Liver (tissue), 3 donors: Measurements from ENCODE around the gene AGMAT.

Experiments used
- ATF3 ChIP-seq: IDR thresholded peaks from 2 replicates; pipeline ENCODE4 v1.6.1; 2016; ENCODE audit warnings: antibody characterized with exemption
- CTCF ChIP-seq: fragments of 150-350 bp; IDR thresholded peaks from 2 replicates; pipeline ENCODE4 v1.5.1; 2017; ENCODE audit warnings: improper control_type of control experiment, low read depth, low read length; ENCODE audit not compliant: missing input control
- EGR1 ChIP-seq, 2 donors: IDR thresholded peaks; 2 replicates each; pipeline ENCODE4 v1.6.1; 2016 to 2018; ENCODE audit warnings: antibody characterized with exemption in 2 of 2, low read depth in 2 of 2
- FOXA1 ChIP-seq: IDR thresholded peaks from 2 replicates; pipeline ENCODE4 v1.6.1; 2016; ENCODE audit warnings: antibody characterized with exemption
- GABPA ChIP-seq, 2 donors: IDR thresholded peaks in 1 of 2; conservative IDR thresholded peaks in 1 of 2; 2 replicates each; pipeline ENCODE4 v1.6.1; 2016; ENCODE audit warnings: antibody characterized with exemption in 2 of 2, mild to moderate bottlenecking in 1 of 2, moderate library complexity in 1 of 2
- HNF4A ChIP-seq, 2 donors: conservative IDR thresholded peaks; 2 replicates each; pipeline ENCODE4 v1.6.1; 2016; ENCODE audit warnings: antibody characterized with exemption in 2 of 2, mild to moderate bottlenecking in 2 of 2
- HNF4G ChIP-seq: IDR thresholded peaks from 2 replicates; pipeline ENCODE4 v1.6.1; 2016; ENCODE audit warnings: antibody characterized with exemption
- JUND ChIP-seq, 2 donors: IDR thresholded peaks; 2 replicates each; pipeline ENCODE4 v1.6.1; 2016; ENCODE audit warnings: antibody characterized with exemption in 2 of 2
- RAD21 ChIP-seq, 2 donors: IDR thresholded peaks; 2 replicates each; pipeline ENCODE4 v1.6.1; 2016; ENCODE audit warnings: antibody characterized with exemption in 2 of 2, mild to moderate bottlenecking in 2 of 2
- REST ChIP-seq: IDR thresholded peaks from 2 replicates; pipeline ENCODE4 v1.6.1; 2016; ENCODE audit warnings: antibody characterized with exemption, mild to moderate bottlenecking
- SP1 ChIP-seq: IDR thresholded peaks from 2 replicates; pipeline ENCODE4 v1.6.1; 2018; ENCODE audit warnings: antibody characterized with exemption, mild to moderate bottlenecking
- TAF1 ChIP-seq: conservative IDR thresholded peaks from 2 replicates; pipeline ENCODE4 v1.6.1; 2016; ENCODE audit warnings: antibody characterized with exemption, mild to moderate bottlenecking
- YY1 ChIP-seq: IDR thresholded peaks from 2 replicates; pipeline ENCODE4 v1.6.1; 2016; ENCODE audit warnings: antibody characterized with exemption, mild to moderate bottlenecking
- TF ChIP-seq, protein P1 (sequence below): IDR thresholded peaks from 2 replicates; pipeline ENCODE4 v1.6.1; 2016; ENCODE audit warnings: antibody characterized with exemption
- donor health status: healthy.
- donor health status: healthy.

- TF ChIP-seq CTCF (no peak), GABPA (IDR thresholded peaks at IDR 0.05 in 1 of 2, conservative IDR thresholded peaks at IDR 0.05 in 1 of 2) (no peak), HNF4A (conservative IDR thresholded peaks at IDR 0.05) (no peak), TAF1 (no peak), SP1 (no peak), ATF3 (no peak), YY1 (no peak), RAD21 (IDR thresholded peaks at IDR 0.05) (no peak), REST (no peak), EGR1 (IDR thresholded peaks at IDR 0.05; ENCODE audit: low read depth in 2 of 2) (no peak), FOXA1 (no peak), JUND (IDR thresholded peaks at IDR 0.05) (no peak), HNF4G (no peak)
- TF ChIP-seq, protein P1, sequence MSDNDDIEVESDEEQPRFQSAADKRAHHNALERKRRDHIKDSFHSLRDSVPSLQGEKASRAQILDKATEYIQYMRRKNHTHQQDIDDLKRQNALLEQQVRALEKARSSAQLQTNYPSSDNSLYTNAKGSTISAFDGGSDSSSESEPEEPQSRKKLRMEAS: no peak
Observed at GRCh38 chr1:15628003-15628402, 43.2 kb upstream of the AGMAT start.
